ENCODE measurements around the gene CA9. TPM values are rescaled to one million over a fixed set of nuclear protein-coding genes. Genes with fewer than 3 reads are reported as not detected.
A peak's percentile ranks its signal among the peaks of the same experiment; 100 is the strongest.

The CA9 gene
- total and polyA plus RNA-seq, 9 of the 15 experiments (the other 6 are each of a cell fraction or from before 2014, with no cell fraction given) = 0.15 to 10.6 (median 0.60) TPM; not detected in 4

- TF ChIP-seq MEF2D (tag; conservative IDR thresholded peaks at IDR 0.05; ENCODE audit: low read depth) (no peak), L3MBTL2 (IDR thresholded peaks at IDR 0.05) (no peak), KDM4B (IDR thresholded peaks at IDR 0.05; ENCODE audit: borderline replicate concordance in 2 of 2, low read depth in 1 of 2) (no peak), HINFP (tag; conservative IDR thresholded peaks at IDR 0.05; ENCODE audit: low read depth) (no peak), ELF4 (CRISPR knock-in tag; IDR thresholded peaks at IDR 0.05) (0 out of 2 replicates have a peak, but pooled peaks have one; percentile 4), ZNF717 (CRISPR knock-in tag; IDR thresholded peaks at IDR 0.05) (no peak), ZNF586 (CRISPR knock-in tag; conservative IDR thresholded peaks at IDR 0.05) (no peak)
- TF ChIP-seq, protein P1, sequence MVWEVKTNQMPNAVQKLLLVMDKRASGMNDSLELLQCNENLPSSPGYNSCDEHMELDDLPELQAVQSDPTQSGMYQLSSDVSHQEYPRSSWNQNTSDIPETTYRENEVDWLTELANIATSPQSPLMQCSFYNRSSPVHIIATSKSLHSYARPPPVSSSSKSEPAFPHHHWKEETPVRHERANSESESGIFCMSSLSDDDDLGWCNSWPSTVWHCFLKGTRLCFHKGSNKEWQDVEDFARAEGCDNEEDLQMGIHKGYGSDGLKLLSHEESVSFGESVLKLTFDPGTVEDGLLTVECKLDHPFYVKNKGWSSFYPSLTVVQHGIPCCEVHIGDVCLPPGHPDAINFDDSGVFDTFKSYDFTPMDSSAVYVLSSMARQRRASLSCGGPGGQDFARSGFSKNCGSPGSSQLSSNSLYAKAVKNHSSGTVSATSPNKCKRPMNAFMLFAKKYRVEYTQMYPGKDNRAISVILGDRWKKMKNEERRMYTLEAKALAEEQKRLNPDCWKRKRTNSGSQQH (CRISPR knock-in tag; IDR thresholded peaks at IDR 0.05) = no peak
- TF ChIP-seq, protein P2, sequence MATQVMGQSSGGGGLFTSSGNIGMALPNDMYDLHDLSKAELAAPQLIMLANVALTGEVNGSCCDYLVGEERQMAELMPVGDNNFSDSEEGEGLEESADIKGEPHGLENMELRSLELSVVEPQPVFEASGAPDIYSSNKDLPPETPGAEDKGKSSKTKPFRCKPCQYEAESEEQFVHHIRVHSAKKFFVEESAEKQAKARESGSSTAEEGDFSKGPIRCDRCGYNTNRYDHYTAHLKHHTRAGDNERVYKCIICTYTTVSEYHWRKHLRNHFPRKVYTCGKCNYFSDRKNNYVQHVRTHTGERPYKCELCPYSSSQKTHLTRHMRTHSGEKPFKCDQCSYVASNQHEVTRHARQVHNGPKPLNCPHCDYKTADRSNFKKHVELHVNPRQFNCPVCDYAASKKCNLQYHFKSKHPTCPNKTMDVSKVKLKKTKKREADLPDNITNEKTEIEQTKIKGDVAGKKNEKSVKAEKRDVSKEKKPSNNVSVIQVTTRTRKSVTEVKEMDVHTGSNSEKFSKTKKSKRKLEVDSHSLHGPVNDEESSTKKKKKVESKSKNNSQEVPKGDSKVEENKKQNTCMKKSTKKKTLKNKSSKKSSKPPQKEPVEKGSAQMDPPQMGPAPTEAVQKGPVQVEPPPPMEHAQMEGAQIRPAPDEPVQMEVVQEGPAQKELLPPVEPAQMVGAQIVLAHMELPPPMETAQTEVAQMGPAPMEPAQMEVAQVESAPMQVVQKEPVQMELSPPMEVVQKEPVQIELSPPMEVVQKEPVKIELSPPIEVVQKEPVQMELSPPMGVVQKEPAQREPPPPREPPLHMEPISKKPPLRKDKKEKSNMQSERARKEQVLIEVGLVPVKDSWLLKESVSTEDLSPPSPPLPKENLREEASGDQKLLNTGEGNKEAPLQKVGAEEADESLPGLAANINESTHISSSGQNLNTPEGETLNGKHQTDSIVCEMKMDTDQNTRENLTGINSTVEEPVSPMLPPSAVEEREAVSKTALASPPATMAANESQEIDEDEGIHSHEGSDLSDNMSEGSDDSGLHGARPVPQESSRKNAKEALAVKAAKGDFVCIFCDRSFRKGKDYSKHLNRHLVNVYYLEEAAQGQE (IDR thresholded peaks at IDR 0.05; ENCODE audit: borderline replicate concordance) = no peak
- TF ChIP-seq, protein P2 (CRISPR knock-in tag; IDR thresholded peaks at IDR 0.05; ENCODE audit: low read depth) = no peak
- TF ChIP-seq, protein P3, sequence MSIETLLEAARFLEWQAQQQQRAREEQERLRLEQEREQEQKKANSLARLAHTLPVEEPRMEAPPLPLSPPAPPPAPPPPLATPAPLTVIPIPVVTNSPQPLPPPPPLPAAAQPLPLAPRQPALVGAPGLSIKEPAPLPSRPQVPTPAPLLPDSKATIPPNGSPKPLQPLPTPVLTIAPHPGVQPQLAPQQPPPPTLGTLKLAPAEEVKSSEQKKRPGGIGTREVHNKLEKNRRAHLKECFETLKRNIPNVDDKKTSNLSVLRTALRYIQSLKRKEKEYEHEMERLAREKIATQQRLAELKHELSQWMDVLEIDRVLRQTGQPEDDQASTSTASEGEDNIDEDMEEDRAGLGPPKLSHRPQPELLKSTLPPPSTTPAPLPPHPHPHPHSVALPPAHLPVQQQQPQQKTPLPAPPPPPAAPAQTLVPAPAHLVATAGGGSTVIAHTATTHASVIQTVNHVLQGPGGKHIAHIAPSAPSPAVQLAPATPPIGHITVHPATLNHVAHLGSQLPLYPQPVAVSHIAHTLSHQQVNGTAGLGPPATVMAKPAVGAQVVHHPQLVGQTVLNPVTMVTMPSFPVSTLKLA (conservative IDR thresholded peaks at IDR 0.05) = peak in 1 of 2 experiments; percentile 32; a peak in 2 of 4 replicates
Observed at GRCh38 chr9:35729700-35730485, 56.2 kb downstream of the CA9 start (continued).

Data from K562 (cell line).